HG03095 (cell line): Measurements from ENCODE around the gene NOBOX.
"Not testable (repeated sequence)": the region's sequence is repeated elsewhere in the genome, so short reads cannot be mapped to it uniquely, and the experiment has no call there.

Experiments
- ATAC-seq: cut with Tn5 transposase; IDR thresholded peaks from one replicate; pipeline ENCODE4 v1.9.1; 2021; ENCODE audit warnings: moderate library complexity; ENCODE audit not compliant: unreplicated experiment

Gene NOBOX

DNA sequence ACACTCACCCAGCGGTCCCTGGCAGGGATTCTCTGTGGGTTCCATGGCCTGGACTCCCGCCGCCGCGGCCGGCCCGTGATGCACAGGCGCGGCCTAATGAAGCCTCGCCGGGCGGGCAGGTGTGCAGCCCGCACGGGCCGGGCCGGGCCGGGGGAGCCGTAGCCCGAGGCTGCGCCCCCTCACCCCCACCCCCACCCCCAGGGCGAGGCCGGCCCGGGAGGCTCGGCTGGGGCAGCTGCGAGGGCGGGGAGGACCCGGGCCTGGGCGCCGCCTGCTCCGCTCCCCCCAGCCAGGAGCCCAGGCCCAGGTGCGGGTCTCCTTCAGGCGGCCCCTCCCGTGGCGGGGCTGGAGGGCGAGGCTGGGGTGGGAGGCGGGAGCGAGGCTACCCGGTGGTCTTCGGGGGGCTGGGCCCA is at the start of gene NOBOX:
TSS of gene NOBOX (minus strand) at position 45 of the 413 bp plus-strand sequence.
- ATAC-seq = no peak

DNA sequence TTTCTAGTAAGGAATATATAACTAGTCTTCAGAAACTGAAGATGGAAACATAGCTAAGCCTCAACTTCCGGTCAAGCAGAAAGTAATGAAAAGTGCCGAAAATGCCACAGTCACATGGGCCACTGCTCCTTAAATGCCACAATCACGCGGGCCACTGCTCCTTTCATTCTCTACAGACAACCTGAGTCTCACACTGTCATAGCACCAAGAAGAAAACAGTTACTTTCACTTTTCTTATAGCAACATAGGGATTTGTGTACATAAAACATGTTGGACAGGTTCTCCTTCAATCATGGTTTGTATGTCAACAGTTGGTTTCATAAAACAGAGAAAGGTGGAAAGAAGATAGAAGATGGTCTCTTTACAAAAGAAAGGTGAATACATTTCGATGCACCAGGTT is 48.6 kb upstream of the NOBOX start:
- no peak for ATAC-seq

DNA sequence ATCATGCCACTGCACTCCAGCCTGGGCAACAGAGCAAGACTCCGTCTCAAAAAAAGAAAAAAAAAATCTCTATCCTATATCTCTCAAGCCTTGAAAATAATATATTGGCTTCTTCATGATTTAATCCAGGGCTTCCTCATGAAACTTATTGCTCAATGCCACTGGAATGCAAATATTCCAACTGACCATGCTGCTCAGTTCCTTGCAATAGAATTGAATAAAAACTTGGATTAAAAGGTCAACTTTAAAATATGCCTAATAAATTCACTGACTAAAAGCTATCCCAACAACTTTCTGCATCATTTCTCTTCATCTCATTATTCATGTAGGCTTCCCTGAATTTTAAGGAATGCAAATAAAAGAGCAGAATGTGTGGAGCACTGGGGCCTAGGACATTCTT is 42.1 kb upstream of the NOBOX start:
- ATAC-seq = no peak

DNA sequence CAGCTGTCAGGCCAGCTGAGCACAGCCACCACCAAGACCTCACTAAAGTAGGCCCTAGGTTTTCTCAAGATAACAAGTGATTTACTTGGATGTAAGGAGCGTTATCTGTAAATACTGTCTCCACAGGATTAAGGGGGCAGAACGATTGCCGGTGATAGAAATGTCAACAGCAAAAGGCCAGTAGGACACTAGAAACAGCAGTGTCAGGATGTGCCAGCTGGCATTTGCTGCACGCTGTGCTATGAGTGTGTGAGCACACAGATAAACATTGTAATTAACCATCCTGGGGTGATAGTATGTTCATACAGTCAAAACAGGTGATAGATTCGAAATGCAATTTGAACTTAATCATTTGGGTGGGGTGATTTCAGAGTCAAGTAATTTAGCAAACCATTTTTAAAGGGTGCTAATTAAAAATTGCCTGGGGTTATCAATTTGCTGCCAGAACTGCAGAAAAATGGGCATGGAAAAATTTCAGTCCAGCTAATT is 36.3 kb upstream of the NOBOX start:
- ATAC-seq = no peak

DNA sequence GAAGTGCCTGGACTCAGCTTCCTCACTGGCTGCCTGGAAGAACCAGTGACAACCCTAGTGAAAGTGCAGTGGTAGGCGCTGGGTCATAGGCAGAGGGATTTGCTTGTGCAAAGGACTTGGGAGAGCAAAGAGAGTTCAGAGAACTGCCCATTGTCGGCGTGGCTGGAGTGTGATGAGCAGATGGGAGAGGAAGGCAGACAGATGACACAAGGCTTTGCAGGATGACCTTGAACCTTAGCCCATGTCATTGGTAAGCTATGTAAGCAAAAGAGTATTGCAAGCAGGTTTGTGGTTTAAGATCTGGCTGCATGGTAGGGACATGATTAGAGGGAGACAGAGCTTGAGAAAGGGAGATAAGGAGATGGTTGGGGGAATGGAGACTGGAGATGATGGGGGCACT is 35.3 kb upstream of the NOBOX start:
- no peak for ATAC-seq

DNA sequence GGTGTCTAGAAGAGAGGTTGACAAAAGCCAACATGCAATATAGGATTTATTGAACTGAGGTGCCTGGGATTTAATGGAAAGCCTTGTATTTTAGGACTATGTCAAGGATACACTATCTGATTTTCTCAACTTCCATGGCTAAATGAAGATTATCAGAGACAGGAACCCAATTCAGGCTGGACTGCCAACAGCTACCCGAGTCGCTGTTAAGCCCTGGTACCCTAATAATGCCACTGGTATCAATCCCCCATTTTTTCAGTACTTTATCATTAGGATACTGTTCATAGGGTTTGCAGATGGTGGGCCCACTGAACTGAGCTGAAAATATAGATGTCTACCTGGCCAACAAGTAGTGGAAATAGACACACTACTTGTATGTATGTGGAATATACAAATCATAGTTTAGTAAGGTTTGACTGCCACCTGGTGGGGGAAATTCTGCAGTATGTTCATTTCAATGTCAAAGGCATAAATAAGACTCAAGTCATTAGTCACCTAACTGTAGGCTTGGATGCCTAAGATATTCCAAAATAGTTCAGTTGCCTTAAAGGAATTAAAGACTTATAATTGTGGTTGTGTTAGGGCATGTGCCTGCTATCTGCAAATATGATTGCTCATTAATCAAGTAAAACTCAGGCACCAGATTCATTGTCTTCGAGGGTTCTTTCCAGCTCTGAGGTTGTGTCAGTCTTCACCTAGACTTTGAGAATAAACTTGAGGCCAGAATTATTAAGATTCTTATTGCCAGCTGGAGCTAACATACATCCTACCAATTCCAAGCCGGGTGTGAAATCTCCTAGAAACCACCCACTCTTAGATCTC is 34.1 kb upstream of the NOBOX start:
- peak; percentile 74 for ATAC-seq

DNA sequence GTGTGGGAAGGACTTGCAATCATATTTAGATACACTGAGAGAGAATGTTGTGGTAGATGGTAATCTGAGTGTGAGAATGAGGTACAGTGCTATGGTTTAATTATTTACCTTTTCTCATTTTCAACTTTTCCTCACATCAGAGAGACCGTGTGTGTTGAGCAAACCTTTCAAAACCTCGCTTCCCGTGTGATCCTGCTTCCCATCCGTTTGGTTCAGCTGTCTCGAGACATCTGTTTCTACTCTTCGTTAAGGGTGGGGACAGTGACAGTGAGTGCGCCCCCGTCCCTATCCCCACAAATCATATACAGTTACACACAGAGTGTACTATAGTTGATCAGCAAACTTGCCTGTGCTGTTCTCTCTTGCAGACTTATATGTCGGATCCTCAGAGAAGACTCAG is 33.0 kb upstream of the NOBOX start:
- ATAC-seq = no peak

DNA sequence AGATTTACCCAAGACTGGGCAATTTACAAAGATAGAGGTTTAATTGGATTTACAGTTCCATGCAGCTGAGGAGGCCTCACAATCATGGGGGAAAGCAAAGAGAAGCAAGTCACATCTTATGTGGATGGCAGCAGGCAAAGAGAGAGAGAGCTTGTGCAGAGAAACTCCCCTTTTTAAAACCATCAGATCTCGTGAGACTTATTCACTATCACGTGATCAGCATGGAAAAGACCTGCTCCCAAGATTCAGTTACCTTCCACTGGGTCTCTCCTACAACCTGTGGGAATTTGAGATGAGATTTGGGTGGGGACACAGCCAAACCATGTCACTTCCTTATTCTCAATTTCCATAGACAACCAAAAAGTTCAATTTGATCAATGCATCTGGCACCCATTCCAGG is 24.9 kb upstream of the NOBOX start:
- ATAC-seq = no peak

DNA sequence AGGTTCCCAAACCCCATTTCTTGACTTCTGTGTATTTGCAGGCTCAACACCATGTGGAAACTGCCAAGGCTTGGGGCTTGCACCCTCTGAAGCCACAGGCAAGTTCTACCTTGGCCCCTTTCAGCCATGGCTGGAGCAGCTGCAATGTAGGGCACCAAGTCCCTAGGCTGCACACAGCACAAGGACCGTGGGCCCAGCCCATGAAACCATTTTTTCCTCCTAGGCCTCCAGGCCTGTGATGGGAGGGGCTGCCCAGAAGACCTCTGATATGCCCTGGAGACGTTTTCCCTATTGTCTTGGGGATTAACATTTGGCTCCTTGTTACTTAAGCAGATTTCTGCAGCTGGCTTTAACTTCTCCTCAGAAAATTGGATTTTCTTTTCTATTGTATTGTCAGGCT is 24.0 kb upstream of the NOBOX start:
- not testable (repeated sequence) for ATAC-seq

DNA sequence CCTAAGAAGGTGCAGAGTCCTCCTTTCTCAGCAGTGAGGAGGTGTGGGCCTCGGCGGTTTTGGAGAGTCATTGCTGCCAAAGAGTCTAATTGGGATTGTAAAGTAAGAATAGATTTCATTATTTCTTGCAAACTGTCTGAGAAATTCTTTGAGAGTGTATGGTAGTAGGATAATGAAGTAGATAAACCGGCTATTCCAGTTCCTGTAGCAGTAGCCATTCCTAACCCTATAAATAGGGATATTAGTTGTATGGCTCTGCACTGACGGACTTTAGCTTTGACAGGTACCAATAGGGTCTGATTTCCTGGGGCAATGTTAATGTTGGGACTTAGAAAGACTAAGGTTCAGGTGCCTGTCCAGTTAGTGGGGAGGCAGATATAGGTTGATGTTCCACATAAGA is 15.4 kb upstream of the NOBOX start:
- ATAC-seq = not testable (repeated sequence)

DNA sequence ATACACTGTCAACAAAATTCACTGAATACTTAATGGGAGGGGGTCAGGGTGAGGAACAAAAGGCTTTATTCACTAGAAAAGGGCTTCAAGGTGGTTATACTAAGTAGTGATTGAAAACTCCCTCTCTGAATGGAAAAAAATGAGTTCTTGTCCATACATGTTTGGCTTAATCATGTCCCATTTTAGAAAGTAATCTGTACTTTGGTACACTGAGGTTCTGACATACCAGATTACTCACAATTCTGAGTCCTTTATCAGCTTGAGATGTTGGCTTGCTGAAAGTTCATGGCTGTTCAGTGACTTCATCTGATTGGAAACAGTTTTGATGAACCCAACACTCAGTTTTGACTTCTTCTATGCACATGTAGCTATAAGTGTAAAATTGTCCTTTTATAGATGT is 12.8 kb upstream of the NOBOX start:
- no peak for ATAC-seq

DNA sequence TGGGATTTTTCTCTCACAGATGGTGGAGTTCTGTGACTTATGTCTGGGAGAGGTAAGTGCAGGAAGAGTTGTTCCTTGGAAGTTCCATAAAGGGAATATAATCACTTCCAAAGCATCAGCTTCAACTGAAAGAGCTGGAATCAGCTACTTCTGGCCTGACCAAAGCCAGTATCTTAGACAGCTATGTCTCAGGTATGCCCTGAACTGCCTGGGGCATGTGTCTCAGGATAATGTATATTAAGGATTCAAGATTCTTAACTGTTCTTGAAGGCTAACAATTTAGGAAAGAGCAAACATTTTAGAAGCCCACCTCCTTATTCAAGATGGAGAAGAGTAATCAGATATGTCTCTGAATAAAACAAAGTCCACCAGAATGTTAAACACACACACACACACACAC is 12.4 kb upstream of the NOBOX start:
- ATAC-seq = no peak

DNA sequence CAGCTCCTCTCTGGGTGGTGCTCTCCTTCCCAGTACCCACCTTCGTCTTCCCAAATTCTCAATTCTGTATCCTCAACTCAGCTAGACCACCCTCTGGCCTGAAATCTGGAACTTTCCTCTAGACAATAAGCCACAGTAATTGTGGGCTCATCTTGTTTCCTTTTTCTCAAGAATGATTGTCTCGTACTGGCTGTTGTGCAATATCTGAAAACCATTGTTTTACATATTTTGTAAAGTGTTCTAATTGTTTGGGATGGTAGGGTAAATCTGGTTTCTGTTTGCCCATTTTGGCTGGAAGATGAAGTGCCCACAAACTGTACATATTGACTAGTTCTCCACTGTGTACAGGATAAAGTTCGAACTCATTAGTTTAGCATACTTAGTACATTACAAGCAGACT is 11.3 kb upstream of the NOBOX start:
- no peak for ATAC-seq

DNA sequence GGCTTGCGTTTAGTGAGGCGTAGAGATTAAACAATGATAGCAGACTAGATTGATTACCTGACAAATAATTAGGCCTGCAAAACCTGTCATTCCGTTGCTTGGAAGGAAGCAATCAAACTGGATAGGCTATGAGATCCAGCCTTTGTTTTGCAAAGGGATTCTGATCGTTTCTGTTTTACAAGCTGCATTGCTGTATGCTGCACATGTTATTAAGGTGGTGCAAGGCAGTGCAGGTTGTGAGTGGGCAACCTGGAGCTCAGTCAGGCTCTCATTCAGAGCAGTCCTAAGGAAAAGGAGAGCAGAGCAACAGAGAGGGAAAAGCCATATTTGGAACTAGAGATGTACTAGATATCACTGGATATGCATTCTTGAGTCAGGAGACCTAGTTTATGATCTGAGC is 6.9 kb upstream of the NOBOX start:
- no peak for ATAC-seq

DNA sequence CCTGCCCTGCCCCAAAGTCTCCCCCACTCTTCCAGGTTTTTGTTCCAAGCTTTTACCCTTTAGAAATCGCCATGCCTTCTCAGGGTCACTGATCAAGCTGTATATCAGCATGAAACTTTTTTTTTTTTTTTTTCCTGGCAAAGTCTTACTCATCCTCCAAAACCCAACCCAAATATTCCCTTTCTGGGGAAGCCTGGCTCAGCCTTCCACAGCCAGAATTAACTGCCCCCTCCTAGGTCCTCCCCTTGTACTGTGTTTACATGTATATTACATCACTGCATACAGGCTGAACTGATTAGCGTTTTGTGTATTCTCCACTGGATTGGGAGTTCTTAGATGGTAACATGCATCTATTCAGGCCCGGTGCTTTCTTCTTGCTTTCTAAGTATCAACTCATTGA is 4.6 kb upstream of the NOBOX start:
- no peak for ATAC-seq

DNA sequence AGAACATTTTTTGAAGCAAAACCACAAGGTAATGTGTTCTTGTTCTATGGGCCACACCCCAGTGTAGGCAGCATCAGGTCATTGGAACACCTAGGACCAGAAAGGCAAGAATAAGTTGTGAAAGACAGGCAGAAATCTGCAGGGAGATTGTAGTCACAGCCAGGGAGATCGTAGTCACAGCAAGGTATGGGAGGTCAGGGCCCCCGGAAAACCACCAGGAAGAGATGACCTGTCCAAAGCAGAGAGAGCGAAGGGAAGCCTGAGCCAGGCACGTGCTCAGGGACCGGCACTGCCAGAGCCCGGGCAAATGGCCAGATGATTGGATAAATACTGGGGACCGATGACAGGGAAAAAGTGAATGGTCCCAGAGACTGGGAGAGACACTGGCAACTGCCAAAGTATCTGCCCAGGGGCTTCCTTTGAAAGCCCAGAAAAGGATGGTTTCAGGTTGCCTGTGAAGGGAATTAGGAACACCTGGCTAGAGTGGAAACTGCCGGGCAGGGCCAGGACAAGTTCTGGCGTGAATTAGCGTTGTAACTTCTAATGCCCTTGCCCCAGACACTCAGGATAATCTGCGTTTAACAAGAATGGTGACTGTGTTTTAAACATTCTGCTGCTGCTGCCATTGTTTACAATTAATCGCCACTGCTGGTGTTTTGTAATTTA is 3.9 kb upstream of the NOBOX start:
- ATAC-seq = no peak

DNA sequence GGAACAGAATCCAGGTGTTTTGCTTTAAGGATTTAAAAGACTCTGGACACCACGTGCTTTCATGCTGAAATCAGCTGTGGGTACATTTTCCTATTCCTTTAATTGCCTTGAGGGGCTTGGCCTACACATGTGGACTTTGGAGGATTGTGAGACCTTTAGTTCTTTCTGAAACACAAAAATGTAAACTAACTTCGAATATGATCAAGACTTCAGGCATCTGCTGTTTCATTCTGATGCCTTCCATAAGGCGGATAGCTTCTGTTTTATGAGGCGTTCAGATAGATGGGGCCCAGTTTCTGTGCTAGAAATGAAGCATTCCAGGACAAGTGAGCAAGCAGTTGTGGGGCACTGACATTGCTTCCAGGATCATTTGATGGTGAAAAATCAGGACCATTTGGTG is 1.5 kb upstream of the NOBOX start:
- ATAC-seq = no peak

DNA sequence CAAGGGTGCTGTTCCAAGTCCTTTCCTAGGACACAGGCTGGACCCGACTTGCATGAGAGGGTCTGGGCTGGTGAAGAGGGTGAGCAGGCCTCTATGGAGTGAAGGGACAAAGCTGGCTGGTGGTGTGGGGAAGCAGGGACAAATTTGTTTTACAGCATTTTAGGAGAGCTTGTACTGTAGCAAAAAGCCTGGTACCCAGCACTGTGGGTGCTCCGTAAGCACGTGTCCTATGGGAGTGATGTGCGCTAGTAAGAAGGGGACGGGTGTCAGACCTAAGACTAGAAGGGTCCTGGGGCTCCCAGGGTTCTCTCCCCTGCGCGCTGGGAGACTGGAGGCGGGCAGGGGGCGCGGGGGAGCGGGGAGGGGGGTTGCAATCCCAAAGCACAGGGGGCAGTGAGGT is 391 bp downstream of the NOBOX start:
- no peak for ATAC-seq

DNA sequence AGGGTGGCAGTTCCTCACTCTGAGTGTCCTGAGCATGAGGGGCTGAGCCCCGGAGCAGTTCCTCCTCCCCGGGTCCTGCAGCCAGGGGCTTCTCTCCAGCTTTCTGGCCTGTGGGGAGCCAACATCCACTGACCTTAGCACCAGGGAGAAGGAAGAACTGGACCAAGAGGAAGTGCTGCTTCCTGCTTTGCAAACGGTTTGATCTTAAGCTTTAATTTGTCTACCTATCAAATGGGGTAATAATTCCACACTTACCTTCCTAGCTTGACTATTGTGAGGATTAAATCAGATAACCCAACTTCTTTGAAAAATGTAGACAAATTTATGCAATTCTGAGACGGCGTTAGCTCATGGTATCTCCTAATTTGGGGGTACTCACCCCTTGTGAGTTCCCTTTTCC is 2.0 kb downstream of the NOBOX start:
- no peak for ATAC-seq

DNA sequence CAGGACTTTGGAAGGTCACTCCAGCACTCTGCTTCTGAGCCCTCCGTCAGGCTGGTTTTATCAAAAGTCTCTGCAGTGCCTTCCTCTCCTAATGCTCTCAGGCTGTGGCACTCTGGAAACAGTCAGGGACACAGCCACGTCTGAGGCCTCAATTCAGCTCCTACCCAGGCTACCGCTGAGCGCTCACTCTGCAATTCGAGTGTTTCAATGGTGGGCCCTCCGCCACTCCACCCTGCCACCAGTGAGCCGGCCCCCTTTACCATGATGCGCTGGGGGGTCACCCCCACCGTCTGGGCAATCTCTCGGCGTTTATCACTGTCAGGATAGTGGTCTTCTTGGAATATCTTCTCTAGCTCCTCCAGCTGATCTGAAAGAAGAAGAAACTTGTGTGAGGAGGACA is 3.5 kb downstream of the NOBOX start:
- no peak for ATAC-seq

DNA sequence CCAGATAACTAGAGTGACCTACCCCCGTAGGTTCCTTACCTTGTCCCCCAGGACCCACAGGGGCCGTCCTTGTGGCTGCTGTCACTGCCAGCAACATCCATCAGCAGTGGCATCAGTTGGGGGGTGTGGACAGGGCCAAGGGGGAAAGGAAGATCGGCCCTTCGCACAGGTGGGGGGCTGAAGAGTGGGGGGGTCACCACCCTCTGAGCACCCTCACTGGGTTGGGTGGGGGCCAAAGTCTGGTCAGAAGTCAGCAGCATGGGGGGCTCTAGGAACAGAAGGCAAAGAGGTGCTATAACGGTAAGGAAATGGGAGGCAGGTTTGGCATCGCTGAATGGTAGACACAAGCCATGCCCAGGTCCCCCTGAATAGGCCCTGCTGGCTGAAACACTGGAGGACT is 4.6 kb downstream of the NOBOX start:
- ATAC-seq = no peak

DNA sequence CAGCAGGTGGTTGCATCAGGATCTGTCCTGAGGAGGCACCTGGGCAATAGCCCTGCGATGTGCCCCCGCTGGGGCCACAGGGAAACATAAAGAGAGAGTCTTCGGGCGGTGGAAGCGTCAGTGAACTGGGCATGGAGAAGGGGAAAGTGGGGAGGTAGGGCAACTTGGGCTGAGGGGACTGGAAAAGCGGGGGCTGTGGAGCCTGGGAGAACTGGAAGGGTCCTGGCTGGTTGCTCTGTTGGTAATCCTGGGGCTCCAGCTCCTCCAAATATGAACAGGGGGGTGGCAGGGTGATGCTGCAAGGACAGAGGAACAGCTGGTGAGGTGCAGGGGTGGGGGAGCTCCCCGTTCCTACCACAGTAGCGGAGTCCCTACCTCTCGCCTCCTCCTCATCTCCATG is 5.2 kb downstream of the NOBOX start:
- no peak for ATAC-seq

DNA sequence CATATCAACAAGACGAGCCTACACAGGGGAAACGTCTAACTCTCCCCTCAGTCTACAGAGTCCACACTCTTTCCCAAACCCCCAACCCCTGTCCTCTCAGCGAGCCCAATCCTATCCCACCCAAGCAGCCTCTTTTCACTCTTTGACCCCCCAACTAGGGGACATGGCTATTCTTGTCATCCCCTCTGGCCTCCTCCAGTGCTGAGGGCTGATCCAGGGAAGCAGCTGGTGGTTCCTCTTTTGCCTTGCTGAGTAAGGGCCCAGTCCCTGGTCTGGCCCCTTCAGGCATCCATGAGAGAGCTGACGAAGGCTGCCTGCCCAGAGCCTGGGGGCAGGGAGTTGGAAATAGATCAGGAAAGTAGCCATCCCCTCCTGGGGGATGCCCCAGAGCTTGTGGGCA is 6.4 kb downstream of the NOBOX start:
- no peak for ATAC-seq
